Measurements from ENCODE around the gene USP48. TPM values are rescaled to one million over a fixed set of nuclear protein-coding genes. Genes with fewer than 3 reads are reported as not detected.

USP48 gene
- total RNA-seq, 4 donors from 2014 or later: 23.5 to 51.9 (median 39.7) TPM

DNA sequence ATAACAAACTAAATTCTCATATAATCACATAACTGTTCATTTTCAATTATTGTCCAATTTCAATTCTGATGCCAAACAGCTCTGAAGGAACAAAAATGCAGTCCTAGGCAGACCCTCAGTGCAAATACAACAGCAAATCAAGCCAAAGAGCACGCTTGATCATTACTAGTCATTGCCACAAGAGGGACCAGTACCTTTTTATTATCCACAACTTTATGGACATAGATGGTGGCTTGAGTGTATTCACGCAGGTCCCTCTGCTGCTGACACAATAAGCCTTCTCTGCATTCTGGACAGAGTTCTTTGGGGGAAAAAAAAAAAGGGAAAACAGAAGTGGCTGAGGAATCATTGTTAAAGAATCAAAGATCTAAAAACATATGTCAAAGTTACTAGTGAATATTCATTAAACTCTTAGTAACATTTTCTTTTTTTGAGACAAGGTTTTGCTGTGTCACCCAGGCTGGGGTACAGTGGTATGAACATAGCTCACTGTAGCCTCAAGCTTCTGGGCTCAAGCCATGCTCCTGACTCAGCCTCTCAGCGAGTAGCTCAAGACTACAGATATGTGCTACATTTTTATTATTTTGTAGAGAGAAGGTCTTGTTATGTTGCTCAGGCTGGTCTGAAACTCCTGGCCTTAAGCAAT is 79.5 kb downstream of the USP48 start:
- no peak overlapping the region for H3K4me3 ChIP-seq
- intact Hi-C loops (cut with DNase I): loop anchor here (10.0 kb wide), 1 partner anchor 261 kb away; no protein-coding TSS in a partner anchor
- WGBS, 2 donors: 52 to 79% methylated on average over 3 of the region's 3 CpGs
- no peaks in the 10 kb centered on the region for H3K27me3 ChIP-seq
- no peaks in the 10 kb centered on the region for H3K9me3 ChIP-seq
- no peak for TF ChIP-seq POLR2A (IDR thresholded peaks at IDR 0.05)
- TF ChIP-seq, protein P1, sequence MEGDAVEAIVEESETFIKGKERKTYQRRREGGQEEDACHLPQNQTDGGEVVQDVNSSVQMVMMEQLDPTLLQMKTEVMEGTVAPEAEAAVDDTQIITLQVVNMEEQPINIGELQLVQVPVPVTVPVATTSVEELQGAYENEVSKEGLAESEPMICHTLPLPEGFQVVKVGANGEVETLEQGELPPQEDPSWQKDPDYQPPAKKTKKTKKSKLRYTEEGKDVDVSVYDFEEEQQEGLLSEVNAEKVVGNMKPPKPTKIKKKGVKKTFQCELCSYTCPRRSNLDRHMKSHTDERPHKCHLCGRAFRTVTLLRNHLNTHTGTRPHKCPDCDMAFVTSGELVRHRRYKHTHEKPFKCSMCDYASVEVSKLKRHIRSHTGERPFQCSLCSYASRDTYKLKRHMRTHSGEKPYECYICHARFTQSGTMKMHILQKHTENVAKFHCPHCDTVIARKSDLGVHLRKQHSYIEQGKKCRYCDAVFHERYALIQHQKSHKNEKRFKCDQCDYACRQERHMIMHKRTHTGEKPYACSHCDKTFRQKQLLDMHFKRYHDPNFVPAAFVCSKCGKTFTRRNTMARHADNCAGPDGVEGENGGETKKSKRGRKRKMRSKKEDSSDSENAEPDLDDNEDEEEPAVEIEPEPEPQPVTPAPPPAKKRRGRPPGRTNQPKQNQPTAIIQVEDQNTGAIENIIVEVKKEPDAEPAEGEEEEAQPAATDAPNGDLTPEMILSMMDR (IDR thresholded peaks at IDR 0.05): peak in 4 of 6 experiments; percentile 32 to 53 (median 42)
- H3K36me3 ChIP-seq: peaks cover 8 to 99% (median 33%) of the 10 kb centered on the region in 3 donors
- H3K4me1 ChIP-seq: peaks cover 0 to 4% (median 0%) of the 10 kb centered on the region in 3 donors
- no peak overlapping the region for H3K27ac ChIP-seq
- no peak for DNase-seq

DNA sequence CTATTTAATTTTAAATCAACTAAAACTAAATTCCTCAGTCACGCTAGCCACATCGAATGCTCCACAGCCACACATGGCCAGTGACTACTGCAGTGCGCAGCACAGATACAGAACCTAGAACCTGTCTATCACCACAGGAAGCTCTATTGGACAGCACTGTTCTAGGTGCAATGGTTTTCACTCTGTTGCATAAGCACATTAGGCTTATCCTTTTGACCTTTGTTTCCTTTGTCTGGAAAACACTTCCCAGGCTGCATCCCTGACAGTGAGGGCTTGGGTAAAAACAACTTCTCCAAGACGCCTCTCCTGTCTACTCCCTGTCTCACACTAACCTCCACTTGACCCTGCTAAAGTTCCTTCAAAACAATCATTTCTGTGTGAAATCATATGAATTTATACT is 80.2 kb downstream of the USP48 start:
- H3K36me3 ChIP-seq: peaks cover 8 to 95% (median 33%) of the 10 kb centered on the region in 3 donors
- TF ChIP-seq POLR2A (IDR thresholded peaks at IDR 0.05): no peak
- TF ChIP-seq, protein P1 (IDR thresholded peaks at IDR 0.05): no peak

DNA sequence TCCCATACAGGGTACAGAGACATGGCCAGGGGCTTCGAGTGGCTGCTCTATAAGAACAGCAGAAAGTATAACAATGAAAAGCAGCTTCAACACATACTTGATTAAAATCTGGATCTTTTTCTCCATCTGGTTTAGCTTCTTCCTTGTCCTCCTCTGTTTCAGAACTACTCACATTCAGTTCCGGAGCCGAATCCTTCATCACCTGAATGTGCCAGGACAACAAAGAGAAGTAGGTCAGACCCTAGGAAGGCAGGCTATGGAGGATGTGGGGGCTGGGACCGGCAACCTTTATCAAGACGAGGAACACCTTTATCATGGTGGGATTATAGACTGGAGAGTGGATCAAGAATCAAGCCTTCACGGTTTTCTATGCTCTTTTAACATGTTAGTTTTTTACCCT is 81.5 kb downstream of the USP48 start:
- intact Hi-C loops (cut with DNase I): loop anchor here (10.0 kb wide), 1 partner anchor 263 kb away; no protein-coding TSS in a partner anchor
- Histone ChIP-seq H3K4me1 (peaks cover 0 to 3% (median 0%) of the 10 kb centered on the region in 3 donors), H3K27me3 (no peaks in the 10 kb centered on the region), H3K36me3 (peaks cover 8 to 95% (median 30%) of the 10 kb centered on the region in 3 donors), H3K27ac (no peak overlapping the region), H3K9me3 (no peaks in the 10 kb centered on the region), H3K4me3 (no peak overlapping the region)
- TF ChIP-seq, protein P1 (IDR thresholded peaks at IDR 0.05): no peak
- no peak for TF ChIP-seq POLR2A (IDR thresholded peaks at IDR 0.05)
- WGBS, 2 donors: 90 to 92% methylated on average over 6 of the region's 6 CpGs
- no peak for DNase-seq

More for the DNA sequence above, 80.2 kb downstream of the USP48 start:
- DNase-seq: no peak
- Histone ChIP-seq H3K4me1 (peaks cover 0 to 4% (median 0%) of the 10 kb centered on the region in 3 donors), H3K9me3 (no peaks in the 10 kb centered on the region), H3K27ac (no peak overlapping the region), H3K27me3 (no peaks in the 10 kb centered on the region), H3K4me3 (no peak overlapping the region)
- 91 to 96% methylated on average over 4 of the region's 4 CpGs for WGBS, 2 donors
- intact Hi-C loops (cut with DNase I): loop anchor here (10.0 kb wide), 1 partner anchor 262 kb away; no protein-coding TSS in a partner anchor

DNA sequence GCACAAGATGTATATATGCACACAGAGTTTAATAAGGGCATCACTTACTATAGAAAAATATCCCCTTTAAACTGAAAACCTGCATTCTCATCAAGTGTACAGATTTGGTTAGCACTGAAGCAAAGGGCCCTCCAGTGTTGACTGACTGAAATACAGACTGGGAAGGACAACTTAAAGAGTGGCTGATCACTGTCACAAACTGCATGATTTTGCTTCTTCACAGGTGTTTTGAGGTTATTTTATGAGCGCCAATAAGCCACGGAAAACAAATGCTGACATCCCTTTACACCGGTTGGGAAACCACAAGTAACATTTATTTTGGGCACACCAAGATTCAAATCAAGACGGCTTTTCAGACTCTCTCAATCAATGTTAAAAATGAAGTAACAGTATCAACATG is 82.9 kb downstream of the USP48 start:
- H3K27me3 ChIP-seq: no peaks in the 10 kb centered on the region
- no peaks in the 10 kb centered on the region for H3K9me3 ChIP-seq
- H3K4me1 ChIP-seq: no peaks in the 10 kb centered on the region
- 73 to 74% methylated on average over 4 of the region's 4 CpGs for WGBS, 2 donors
- peaks cover 8 to 95% (median 25%) of the 10 kb centered on the region in 3 donors for H3K36me3 ChIP-seq
- no peak for TF ChIP-seq POLR2A (IDR thresholded peaks at IDR 0.05)
- TF ChIP-seq, protein P1 (IDR thresholded peaks at IDR 0.05): no peak
- H3K4me3 ChIP-seq: no peak overlapping the region
- DNase-seq: no peak
- H3K27ac ChIP-seq: no peak overlapping the region
- intact Hi-C loops (cut with DNase I): loop anchor here (10.0 kb wide), 1 partner anchor 265 kb away; no protein-coding TSS in a partner anchor

DNA sequence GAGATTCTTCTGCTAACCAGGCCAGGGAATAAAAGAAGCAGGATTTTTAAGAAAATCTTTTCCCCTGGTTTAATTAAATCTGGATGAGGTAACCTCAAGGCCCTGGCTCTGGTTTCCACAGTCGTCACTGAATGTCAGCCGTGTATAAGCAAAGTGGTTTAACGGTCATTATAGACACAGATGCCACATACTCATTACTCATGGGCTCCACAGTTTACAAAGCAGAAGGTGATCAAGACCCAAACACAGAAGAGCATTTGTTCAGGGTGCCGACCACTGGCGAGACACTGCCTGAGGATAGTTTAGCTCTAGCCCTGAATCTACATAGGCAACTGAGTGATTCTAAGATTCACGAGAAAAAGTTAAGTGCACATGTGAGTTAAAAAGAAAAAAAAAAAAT is 86.0 kb downstream of the USP48 start:
- intact Hi-C loops (cut with DNase I): no loop called here
- no peaks in the 10 kb centered on the region for H3K4me1 ChIP-seq
- DNase-seq: no peak
- no peak overlapping the region for H3K4me3 ChIP-seq
- TF ChIP-seq POLR2A (IDR thresholded peaks at IDR 0.05): no peak
- TF ChIP-seq, protein P1 (IDR thresholded peaks at IDR 0.05): no peak
- H3K27me3 ChIP-seq: no peaks in the 10 kb centered on the region
- H3K36me3 ChIP-seq: peaks cover 8 to 95% (median 40%) of the 10 kb centered on the region in 3 donors
- WGBS, 2 donors: 78 to 97% methylated on average over 6 of the region's 6 CpGs
- H3K9me3 ChIP-seq: no peaks in the 10 kb centered on the region
- no peak overlapping the region for H3K27ac ChIP-seq

Data from esophagus squamous epithelium (tissue), 5 donors.